NCI-H226 (cell line): ENCODE results near the gene ITPRIPL1.

ENCODE experiments used
- DNase-seq: peaks from one replicate; pipeline ENCODE4 v3.0.0-alpha.2; 2015

Gene ITPRIPL1

GRCh38 chr2:96359866-96360265, 34.7 kb downstream of the ITPRIPL1 start:
- DNase-seq = peak; percentile 49

GRCh38 chr2:96361751-96362150, 36.6 kb downstream of the ITPRIPL1 start:
- DNase-seq = no peak

GRCh38 chr2:96369186-96369585, 44.1 kb downstream of the ITPRIPL1 start:
- no peak for DNase-seq

- no peak for DNase-seq
These were observed 49.3 kb downstream of the ITPRIPL1 start for GRCh38 chr2:96374211-96374951.
